Measurements from ENCODE around the gene LDLRAD4. TPM values are rescaled to one million over a fixed set of nuclear protein-coding genes. Genes with fewer than 3 reads are reported as not detected.

Gene LDLRAD4
- total RNA-seq, 6 donors from 2014 or later: 19.5 to 26.6 (median 24.4) TPM

DNA sequence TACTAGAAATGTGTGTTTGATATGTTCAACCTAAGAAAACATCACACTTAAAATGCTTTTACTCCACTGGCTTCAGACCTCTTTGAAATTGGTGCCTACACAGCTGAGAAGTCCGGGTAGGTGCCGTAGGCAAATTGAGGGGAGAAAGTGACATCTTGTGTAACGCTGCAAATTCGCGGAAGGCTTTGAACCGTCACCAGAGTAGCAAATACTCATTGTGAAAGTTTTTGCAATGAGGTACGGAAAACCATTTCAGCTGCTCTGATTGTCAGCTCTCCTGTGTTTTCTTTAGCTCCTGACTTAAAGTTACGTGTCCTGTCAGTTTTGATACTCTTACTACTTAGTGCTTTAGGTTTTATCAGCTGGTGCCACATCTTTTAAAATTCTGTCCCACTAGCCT lies 283.3 kb downstream of the LDLRAD4 start:
- Histone ChIP-seq H3K27me3 (no peaks in the 10 kb centered on the region), H3K4me1 (peaks cover 13 to 35% (median 21%) of the 10 kb centered on the region in 4 donors), H3K4me3 (no peak overlapping the region), H3K9me3 (peaks cover 0 to 4% (median 0%) of the 10 kb centered on the region in 4 donors), H3K27ac (no peak overlapping the region), H3K36me3 (no peaks in the 10 kb centered on the region)
- TF ChIP-seq EP300 (IDR thresholded peaks at IDR 0.05) (no peak), POLR2A (IDR thresholded peaks at IDR 0.05) (no peak), POLR2AphosphoS5 (IDR thresholded peaks at IDR 0.05) (no peak)
- TF ChIP-seq, protein P1, sequence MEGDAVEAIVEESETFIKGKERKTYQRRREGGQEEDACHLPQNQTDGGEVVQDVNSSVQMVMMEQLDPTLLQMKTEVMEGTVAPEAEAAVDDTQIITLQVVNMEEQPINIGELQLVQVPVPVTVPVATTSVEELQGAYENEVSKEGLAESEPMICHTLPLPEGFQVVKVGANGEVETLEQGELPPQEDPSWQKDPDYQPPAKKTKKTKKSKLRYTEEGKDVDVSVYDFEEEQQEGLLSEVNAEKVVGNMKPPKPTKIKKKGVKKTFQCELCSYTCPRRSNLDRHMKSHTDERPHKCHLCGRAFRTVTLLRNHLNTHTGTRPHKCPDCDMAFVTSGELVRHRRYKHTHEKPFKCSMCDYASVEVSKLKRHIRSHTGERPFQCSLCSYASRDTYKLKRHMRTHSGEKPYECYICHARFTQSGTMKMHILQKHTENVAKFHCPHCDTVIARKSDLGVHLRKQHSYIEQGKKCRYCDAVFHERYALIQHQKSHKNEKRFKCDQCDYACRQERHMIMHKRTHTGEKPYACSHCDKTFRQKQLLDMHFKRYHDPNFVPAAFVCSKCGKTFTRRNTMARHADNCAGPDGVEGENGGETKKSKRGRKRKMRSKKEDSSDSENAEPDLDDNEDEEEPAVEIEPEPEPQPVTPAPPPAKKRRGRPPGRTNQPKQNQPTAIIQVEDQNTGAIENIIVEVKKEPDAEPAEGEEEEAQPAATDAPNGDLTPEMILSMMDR (IDR thresholded peaks at IDR 0.05): no peak
- ATAC-seq (ENCODE audit: low FRiP score in 2 of 2): no peak
- no peak for DNase-seq
- WGBS, 2 donors: 54 to 57% methylated on average over 8 of the region's 8 CpGs

DNA sequence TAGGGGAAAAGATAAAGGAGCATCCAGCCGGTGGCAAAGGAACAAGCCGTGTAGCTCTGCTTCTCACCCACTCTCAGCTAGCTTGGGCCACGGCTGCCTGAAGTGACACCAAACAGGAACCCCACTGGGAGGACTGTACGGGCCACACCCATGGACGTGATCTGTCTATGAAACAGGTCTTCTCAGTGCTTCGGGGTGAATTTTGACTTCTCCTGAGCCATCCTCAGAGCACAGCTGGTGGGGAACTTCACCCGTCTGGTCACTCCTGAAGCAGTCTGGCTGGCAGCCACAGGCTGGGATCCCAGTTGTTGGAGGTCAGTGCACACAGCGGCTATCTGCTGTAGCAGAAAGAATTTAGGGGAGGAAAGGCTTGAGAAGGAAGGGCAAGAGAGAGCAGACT lies 284.0 kb downstream of the LDLRAD4 start:
- DNase-seq (no peak), ATAC-seq (ENCODE audit: low FRiP score in 2 of 2) (peak in 1 of 2 donors; percentile 48)
- H3K36me3 ChIP-seq: no peaks in the 10 kb centered on the region
- 65 to 71% methylated on average over 8 of the region's 8 CpGs for WGBS, 2 donors
- TF ChIP-seq POLR2AphosphoS5 (IDR thresholded peaks at IDR 0.05) (no peak), POLR2A (IDR thresholded peaks at IDR 0.05) (no peak)
- peaks cover 0 to 4% (median 0%) of the 10 kb centered on the region in 4 donors for H3K9me3 ChIP-seq
- H3K4me3 ChIP-seq: no peak overlapping the region
- H3K4me1 ChIP-seq: peaks cover 13 to 35% (median 21%) of the 10 kb centered on the region in 4 donors
- no peak overlapping the region for H3K27ac ChIP-seq
- H3K27me3 ChIP-seq: no peaks in the 10 kb centered on the region

DNA sequence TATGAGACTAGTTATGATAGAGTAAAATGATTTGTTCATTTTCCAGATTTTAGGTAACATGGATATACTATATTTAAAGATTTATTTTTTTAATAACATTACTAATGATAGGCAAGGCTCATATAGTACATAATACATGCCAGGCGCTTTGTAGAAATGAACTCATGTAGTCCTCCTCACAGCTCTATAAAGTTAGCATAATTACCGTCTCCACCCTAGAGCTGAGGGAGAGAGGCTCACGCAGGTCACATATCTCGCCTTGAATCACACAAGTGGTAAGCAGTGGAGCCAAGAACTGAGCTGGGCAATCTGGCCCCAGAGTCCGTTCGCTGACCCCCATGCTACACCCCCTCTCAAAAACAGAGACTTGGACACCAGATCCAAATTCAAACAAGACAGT lies 285.3 kb downstream of the LDLRAD4 start:
- Histone ChIP-seq H3K27me3 (no peaks in the 10 kb centered on the region), H3K4me1 (peaks cover 13 to 35% (median 21%) of the 10 kb centered on the region in 4 donors), H3K9me3 (no peaks in the 10 kb centered on the region), H3K4me3 (no peak overlapping the region), H3K36me3 (no peaks in the 10 kb centered on the region), H3K27ac (no peak overlapping the region)
- TF ChIP-seq, protein P1 (IDR thresholded peaks at IDR 0.05): no peak
- no peak for TF ChIP-seq POLR2A (IDR thresholded peaks at IDR 0.05)
- no peak for TF ChIP-seq POLR2AphosphoS5 (IDR thresholded peaks at IDR 0.05)
- no peak for TF ChIP-seq EP300 (IDR thresholded peaks at IDR 0.05)
- ATAC-seq (ENCODE audit: low FRiP score in 2 of 2): no peak
- WGBS, 2 donors: 61 to 82% methylated on average over 6 of the region's 6 CpGs
- no peak for DNase-seq

DNA sequence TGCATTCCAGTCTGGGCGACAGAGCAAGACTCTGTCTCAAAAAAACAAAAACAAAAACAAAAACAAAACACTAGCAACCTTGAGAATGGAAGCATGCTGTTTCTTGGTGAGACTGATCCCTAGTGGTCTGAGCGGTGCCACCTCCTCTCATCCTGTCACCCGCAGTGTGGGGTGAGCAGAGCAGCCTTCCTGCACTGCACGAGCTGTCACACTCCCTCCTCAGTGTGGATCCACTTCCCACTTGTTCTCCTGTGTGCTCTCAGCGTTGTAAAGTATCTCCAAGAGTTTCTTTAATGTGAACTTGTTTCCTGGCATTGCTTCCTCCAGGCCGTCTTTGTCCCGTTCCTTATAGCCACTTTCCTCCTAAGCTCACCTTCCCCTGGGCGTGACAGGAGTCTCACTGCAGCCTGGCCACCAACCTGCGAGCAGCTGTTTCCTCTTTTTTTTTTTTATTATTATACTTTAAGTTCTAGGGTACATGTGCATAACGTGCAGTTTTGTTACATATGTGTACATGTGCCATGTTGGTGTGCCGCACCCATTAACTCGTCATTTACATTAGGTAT lies 287.3 kb downstream of the LDLRAD4 start:
- WGBS, 2 donors: 56 to 63% methylated on average over 12 of the region's 12 CpGs
- DNase-seq (no peak), ATAC-seq (ENCODE audit: low FRiP score in 2 of 2) (no peak)
- no peaks in the 10 kb centered on the region for H3K27me3 ChIP-seq
- no peaks in the 10 kb centered on the region for H3K36me3 ChIP-seq
- TF ChIP-seq EP300 (IDR thresholded peaks at IDR 0.05): no peak
- TF ChIP-seq POLR2A (IDR thresholded peaks at IDR 0.05): no peak
- TF ChIP-seq, protein P1 (IDR thresholded peaks at IDR 0.05): no peak
- no peak for TF ChIP-seq POLR2AphosphoS5 (IDR thresholded peaks at IDR 0.05)
- H3K4me1 ChIP-seq: peaks cover 8 to 20% (median 13%) of the 10 kb centered on the region in 4 donors
- H3K4me3 ChIP-seq: no peak overlapping the region
- H3K27ac ChIP-seq: no peak overlapping the region
- H3K9me3 ChIP-seq: no peaks in the 10 kb centered on the region

DNA sequence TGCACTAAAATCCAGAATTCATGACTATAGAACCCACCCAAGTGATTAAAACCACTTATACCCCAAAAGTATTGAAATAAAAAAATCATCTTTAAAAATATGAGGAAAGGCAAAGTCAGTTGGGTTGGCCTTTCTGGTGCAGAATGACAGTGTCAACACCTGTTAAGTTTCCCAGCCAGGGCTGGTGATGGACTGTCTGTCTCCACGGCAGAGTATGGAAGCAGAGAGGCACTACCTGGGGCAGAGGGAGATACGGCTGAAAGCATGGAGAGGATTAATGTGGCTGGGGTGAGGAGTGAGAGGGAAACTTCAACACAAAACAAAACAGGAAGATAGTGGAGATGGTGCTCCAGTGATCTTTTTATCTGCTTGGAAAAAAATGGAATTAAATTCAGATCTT lies 292.0 kb downstream of the LDLRAD4 start:
- Histone ChIP-seq H3K4me1 (no peaks in the 10 kb centered on the region), H3K27me3 (no peaks in the 10 kb centered on the region), H3K36me3 (no peaks in the 10 kb centered on the region), H3K27ac (no peak overlapping the region), H3K9me3 (no peaks in the 10 kb centered on the region), H3K4me3 (no peak overlapping the region)
- TF ChIP-seq POLR2AphosphoS5 (IDR thresholded peaks at IDR 0.05) (no peak), POLR2A (IDR thresholded peaks at IDR 0.05) (no peak), EP300 (IDR thresholded peaks at IDR 0.05) (no peak)
- TF ChIP-seq, protein P1 (IDR thresholded peaks at IDR 0.05): no peak
- whole genome bisulfite sequencing, 2 donors: 87 to 94% methylated on average over 2 of the region's 2 CpGs
- ATAC-seq (ENCODE audit: low FRiP score in 2 of 2) (no peak), DNase-seq (no peak)

Measured in upper lobe of left lung (tissue), 6 donors.